OCI-LY1 (cell line): ENCODE results near the gene MYO18A.

ENCODE experiments used
- H2AFZ ChIP-seq: fragments of 200-600 bp; sonication (generic), shearing (Covaris generic); 2 replicates; pipeline ENCODE4 v1.6.0; 2014; ENCODE audit warnings: antibody characterized with exemption, mild to moderate bottlenecking, low read length
- H3F3A ChIP-seq: fragments of 200-600 bp; sonication (generic), shearing (Covaris generic); 2 replicates; pipeline ENCODE4 v1.6.0; 2014; ENCODE audit warnings: mild to moderate bottlenecking, antibody characterized with exemption, low read length, moderate library complexity; ENCODE audit not compliant: insufficient read depth
- H3K27ac ChIP-seq: fragments of 200-600 bp; sonication (generic); 2 replicates; pipeline ENCODE4 v1.5.1; 2014; ENCODE audit warnings: low read length, mixed run types, mild to moderate bottlenecking, low read depth; ENCODE audit not compliant: poor library complexity, severe bottlenecking
- H3K27me3 ChIP-seq: fragments of 200-600 bp; sonication (generic); 2 replicates; pipeline ENCODE4 v1.6.0; 2014; ENCODE audit warnings: antibody characterized with exemption, mild to moderate bottlenecking, low read length, moderate library complexity; ENCODE audit not compliant: insufficient read depth
- H3K36me3 ChIP-seq: fragments of 200-600 bp; sonication (generic); 2 replicates; pipeline ENCODE4 v1.6.1; 2014; ENCODE audit warnings: mild to moderate bottlenecking, antibody characterized with exemption, low read length, moderate library complexity, mixed read lengths; ENCODE audit not compliant: insufficient read depth
- H3K4me1 ChIP-seq: fragments of 200-600 bp; sonication (generic); 2 replicates; pipeline ENCODE4 v1.5.1; 2014; ENCODE audit warnings: mild to moderate bottlenecking, low read length, moderate library complexity; ENCODE audit not compliant: insufficient read depth, severe bottlenecking
- H3K4me2 ChIP-seq: fragments of 200-600 bp; sonication (generic), shearing (Covaris generic); 2 replicates; pipeline ENCODE4 v1.6.1; 2014; ENCODE audit warnings: low read length
- H3K4me3 ChIP-seq: fragments of 200-600 bp; sonication (generic); 2 replicates; pipeline ENCODE4 v1.5.1; 2014; ENCODE audit warnings: low read length, low read depth, mild to moderate bottlenecking, mixed read lengths; ENCODE audit not compliant: poor library complexity, severe bottlenecking
- H3K79me2 ChIP-seq: fragments of 200-600 bp; shearing (Covaris generic); 2 replicates; pipeline ENCODE4 v1.6.1; 2016; ENCODE audit warnings: mixed run types, low read length, mixed read lengths; ENCODE audit not compliant: insufficient read depth
- H3K9ac ChIP-seq: fragments of 200-600 bp; sonication (generic), shearing (Covaris generic); 2 replicates; pipeline ENCODE4 v1.6.1; 2014; ENCODE audit warnings: mild to moderate bottlenecking, low read length, mixed read lengths
- H3K9me2 ChIP-seq: fragments of 200-600 bp; sonication (generic), shearing (Covaris generic); 2 replicates; pipeline ENCODE4 v1.6.1; 2014; ENCODE audit warnings: low read depth, mild to moderate bottlenecking, low read length, mixed read lengths
- H3K9me3 ChIP-seq: fragments of 200-600 bp; shearing (Covaris generic); 2 replicates; pipeline ENCODE4 v1.6.1; 2014; ENCODE audit warnings: low read length, mixed read lengths
- H4K20me1 ChIP-seq: fragments of 200-600 bp; sonication (generic), shearing (Covaris generic); 2 replicates; pipeline ENCODE4 v1.6.0; 2016; ENCODE audit warnings: mild to moderate bottlenecking, low read length; ENCODE audit not compliant: insufficient read depth
- CTCF ChIP-seq: fragments of 200-600 bp; sonication (generic), shearing (Covaris generic); IDR thresholded peaks from 2 replicates; pipeline ENCODE4 v1.5.1; 2017; ENCODE audit warnings: mild to moderate bottlenecking, antibody characterized with exemption, low read length, moderate library complexity, mixed read lengths
- EZH2 ChIP-seq: fragments of 200-600 bp; sonication (generic), shearing (Covaris generic); IDR thresholded peaks from 2 replicates; pipeline ENCODE4 v1.8.0; 2017; ENCODE audit warnings: borderline replicate concordance, mixed run types, mild to moderate bottlenecking, antibody characterized with exemption, low read length, moderate library complexity, mixed read lengths

Gene MYO18A

DNA sequence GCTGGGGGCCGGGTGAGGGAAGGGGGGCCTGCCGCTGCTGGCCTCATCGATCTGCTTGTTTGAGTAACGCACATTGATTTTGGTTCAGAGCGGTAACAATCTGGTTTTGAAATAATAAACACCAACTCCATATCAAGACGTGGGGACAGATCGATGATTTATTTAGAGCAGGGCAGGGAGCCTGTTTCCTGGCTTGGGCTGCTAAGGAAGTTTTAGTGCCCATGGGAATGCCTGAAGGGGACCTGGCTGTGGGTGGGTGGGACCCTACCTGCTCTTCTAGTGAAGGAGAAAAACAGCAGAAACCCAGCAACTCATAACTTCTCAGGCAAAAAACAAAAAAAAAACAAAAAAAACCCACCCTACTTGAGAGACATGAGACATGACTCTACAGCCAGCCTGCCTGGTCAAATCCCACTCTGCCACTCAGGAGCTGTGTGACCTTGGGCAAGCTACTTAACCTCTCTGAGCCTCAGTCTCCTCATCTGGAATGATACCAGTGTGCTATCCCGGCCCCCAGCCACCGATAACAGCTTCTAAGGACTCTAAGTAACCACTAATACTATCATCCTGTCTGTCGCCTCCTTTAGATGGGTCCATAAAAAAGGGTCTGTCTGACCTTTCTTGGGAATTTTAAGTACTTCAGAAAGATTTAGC, 71.2 kb downstream of the MYO18A start:
- H3K9ac ChIP-seq: no peak overlapping the region
- no peaks in the 10 kb centered on the region for H3K9me2 ChIP-seq
- H4K20me1 ChIP-seq: no peaks in the 10 kb centered on the region
- H3F3A ChIP-seq: no peaks in the 10 kb centered on the region
- H2AFZ ChIP-seq: no peak overlapping the region
- H3K27me3 ChIP-seq: no peaks in the 10 kb centered on the region
- no peak overlapping the region for H3K4me3 ChIP-seq
- H3K79me2 ChIP-seq: no peaks in the 10 kb centered on the region
- TF ChIP-seq CTCF: no peak
- TF ChIP-seq EZH2: no peak
- H3K9me3 ChIP-seq: no peaks in the 10 kb centered on the region
- peaks cover 33% of the 10 kb centered on the region; the same call in 1 of the 2 replicates for H3K36me3 ChIP-seq
- no peak overlapping the region for H3K27ac ChIP-seq
- no peaks in the 10 kb centered on the region for H3K4me1 ChIP-seq
- H3K4me2 ChIP-seq: no peak overlapping the region

- H3K4me1 ChIP-seq: no peaks in the 10 kb centered on the region
- no peak for TF ChIP-seq EZH2
- TF ChIP-seq CTCF: no peak
- H3K4me3 ChIP-seq: no peak overlapping the region
- H3F3A ChIP-seq: no peaks in the 10 kb centered on the region
- H3K36me3 ChIP-seq: peaks cover 41% of the 10 kb centered on the region; the same call in 1 of the 2 replicates
- no peak overlapping the region for H3K27ac ChIP-seq
- H3K4me2 ChIP-seq: no peak overlapping the region
- no peak overlapping the region for H2AFZ ChIP-seq
- H3K9me3 ChIP-seq: no peaks in the 10 kb centered on the region
- H4K20me1 ChIP-seq: no peaks in the 10 kb centered on the region
- H3K9me2 ChIP-seq: no peaks in the 10 kb centered on the region
- no peaks in the 10 kb centered on the region for H3K27me3 ChIP-seq
- no peak overlapping the region for H3K9ac ChIP-seq
- H3K79me2 ChIP-seq: no peaks in the 10 kb centered on the region
These were observed 72.0 kb downstream of the MYO18A start for GRCh38 chr17:29107933-29108822.

DNA sequence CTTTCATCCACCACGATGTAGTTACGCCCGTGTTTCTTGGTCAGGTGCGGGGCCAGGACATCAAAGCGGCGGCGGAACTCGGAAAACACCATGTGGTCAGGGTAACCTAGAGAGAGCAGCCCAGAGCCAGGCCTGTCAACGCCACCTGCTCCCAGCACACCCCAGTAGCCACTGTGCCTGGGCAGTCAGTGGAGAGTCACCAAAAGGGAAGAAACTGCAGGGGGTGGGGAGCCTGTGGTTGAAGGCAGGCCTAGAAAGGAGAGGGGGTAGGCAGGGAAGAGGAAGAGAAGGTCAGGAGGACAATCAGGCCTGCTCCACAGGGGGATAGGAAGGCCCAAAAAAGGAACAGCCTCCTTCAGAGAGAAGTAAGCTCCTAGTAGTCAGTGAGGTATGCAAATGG, 73.1 kb downstream of the MYO18A start:
- H3K36me3 ChIP-seq: peaks cover 44% of the 10 kb centered on the region; the same call in 1 of the 2 replicates
- no peaks in the 10 kb centered on the region for H3K79me2 ChIP-seq
- no peak overlapping the region for H3K4me3 ChIP-seq
- H3K27me3 ChIP-seq: no peaks in the 10 kb centered on the region
- no peaks in the 10 kb centered on the region for H3K9me2 ChIP-seq
- TF ChIP-seq EZH2 (no peak), CTCF (no peak)
- no peak overlapping the region for H3K4me2 ChIP-seq
- no peak overlapping the region for H3K9ac ChIP-seq
- H3K9me3 ChIP-seq: no peaks in the 10 kb centered on the region
- no peak overlapping the region for H2AFZ ChIP-seq
- no peak overlapping the region for H3K27ac ChIP-seq
- no peaks in the 10 kb centered on the region for H3K4me1 ChIP-seq
- no peaks in the 10 kb centered on the region for H3F3A ChIP-seq
- H4K20me1 ChIP-seq: no peaks in the 10 kb centered on the region
